ENCODE measurements around the gene NUMB.

GRCh38 chr14:73250317-73250713, 208.0 kb downstream of the NUMB start:
- TF ChIP-seq CTCF (IDR thresholded peaks at IDR 0.05; ENCODE audit: borderline replicate concordance, extremely low read depth, low read length, poor library complexity, severe bottlenecking), result no peak
- no peak for TF ChIP-seq EZH2 (IDR thresholded peaks at IDR 0.05; ENCODE audit: borderline replicate concordance, low read depth, low read length, severe bottlenecking)
